NCI-H510A (cell line): Measurements from ENCODE around the gene CSNK1G1.

ENCODE experiments used
- DNase-seq: peaks from one replicate; lab custom pipeline; 2025; lab: John Stamatoyannopoulos, UW

Gene CSNK1G1

DNA sequence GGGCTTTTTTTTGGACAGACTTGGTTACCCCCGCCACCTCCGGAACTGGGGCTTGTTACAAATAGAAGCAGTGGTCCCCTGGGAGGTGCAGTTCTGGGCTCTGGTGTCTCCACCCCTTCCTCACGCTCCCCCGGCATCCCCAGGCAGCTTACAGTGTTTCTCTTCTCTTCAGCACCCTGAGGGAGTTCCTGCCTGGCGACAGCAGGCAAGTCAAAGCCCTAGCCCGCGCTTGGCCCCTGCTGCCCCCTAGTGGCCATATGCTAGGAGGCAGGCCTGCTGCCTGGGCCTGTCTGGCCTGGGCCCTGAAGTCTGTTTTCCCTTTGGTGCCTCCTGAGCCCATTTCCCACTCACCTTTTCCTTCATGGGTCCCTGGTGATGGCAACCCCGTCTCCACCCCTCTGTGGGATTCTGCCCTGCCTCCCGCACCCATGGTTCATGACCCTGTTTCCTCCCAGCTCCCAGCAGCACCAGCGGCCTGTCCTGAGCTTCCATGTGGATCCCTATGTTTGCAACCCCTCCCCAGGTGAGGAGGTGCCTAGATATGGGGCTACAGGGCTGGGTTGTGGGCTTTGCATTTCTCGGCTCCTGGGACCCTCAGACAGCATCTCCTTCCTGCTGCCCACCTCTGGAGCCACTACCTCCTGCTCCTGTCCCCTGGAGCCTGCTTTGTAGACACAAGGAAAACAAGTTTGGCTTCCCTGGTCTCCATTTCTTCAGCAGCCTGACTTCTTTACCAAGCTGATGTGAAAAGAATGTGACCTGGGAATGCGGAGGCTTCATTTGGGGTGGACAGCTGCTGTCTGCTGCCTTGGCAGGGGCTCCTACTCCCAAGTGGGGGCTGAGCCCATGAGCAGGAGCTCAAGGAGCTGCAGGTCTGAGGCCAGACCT is 202.2 kb downstream of the CSNK1G1 start:
- peak; percentile 20 for DNase-seq

DNA sequence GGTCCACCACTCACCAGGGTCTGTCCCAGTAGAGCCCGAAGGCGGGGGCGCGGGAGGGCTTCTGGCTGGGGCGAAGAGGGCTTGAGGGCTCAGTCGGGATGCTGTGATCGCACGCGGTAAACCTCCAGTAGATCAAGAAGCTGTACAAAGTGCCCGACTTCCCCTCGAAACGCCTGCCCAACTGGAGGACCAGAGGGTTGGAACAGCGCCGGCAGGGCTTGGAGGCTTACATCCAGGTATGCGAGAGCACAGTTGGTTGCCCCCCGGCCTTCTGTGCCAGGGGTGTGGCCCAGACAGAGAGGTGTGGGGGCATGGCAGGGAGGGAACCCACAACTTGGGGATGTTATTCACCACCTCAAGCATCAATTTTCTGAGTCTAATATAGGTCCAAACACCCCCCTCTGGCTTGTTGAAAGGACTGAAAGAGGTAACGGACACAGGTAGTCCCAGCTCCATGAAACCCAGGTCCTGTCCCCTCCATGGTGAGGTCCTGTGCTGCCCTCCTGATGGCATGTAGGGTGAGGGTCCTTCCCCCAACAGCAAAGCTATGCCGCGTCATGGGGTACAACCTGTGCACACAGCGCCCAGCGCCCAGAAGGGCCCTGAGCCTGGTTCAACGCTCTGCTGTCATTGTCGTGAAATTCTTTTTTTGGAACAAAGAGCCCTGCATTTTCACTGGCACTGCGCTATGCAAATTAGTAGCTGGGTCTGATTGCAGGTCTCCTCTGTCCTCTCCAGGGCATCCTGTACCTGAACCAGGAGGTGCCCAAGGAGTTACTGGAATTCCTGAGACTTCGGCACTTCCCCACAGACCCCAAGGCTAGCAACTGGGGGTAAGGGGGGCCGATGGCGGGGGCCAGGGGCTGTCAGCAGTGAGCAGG is 203.2 kb downstream of the CSNK1G1 start:
- no peak for DNase-seq

GRCh38 chr15:64151727-64152506 is 204.1 kb downstream of the CSNK1G1 start, which contains the start of gene SNX22:
TSS of gene SNX22 (plus strand) at chr15:64151731. CDS start at chr15:64151776, 45 bp downstream.
- peak; percentile 20 for DNase-seq

- DNase-seq = no peak
Observed at GRCh38 chr15:64149893-64150578, 205.9 kb downstream of the CSNK1G1 start.

GRCh38 chr15:64149424-64149823 is 206.5 kb downstream of the CSNK1G1 start:
- DNase-seq = no peak

GRCh38 chr15:64148581-64148980 is 207.4 kb downstream of the CSNK1G1 start:
- no peak for DNase-seq

DNA sequence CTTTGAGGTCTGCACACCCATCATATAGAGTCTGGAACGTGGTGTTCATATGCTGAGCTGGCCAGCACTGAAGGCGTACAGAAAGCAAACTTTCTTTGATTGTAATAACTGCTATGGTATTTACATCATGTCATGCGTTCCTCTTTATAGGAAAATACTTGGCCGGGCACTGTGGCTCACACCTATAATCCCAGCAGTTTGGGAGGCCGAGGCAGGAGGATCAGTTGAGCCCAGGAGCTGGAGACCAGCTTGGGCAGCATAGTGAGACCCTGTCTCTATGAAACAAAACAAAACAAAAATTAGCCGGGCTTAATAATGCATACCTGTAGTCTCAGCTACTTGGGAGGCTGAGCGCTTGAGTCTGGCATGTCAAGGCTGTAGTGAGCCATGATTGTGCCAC is 207.8 kb downstream of the CSNK1G1 start:
- DNase-seq = no peak

DNA sequence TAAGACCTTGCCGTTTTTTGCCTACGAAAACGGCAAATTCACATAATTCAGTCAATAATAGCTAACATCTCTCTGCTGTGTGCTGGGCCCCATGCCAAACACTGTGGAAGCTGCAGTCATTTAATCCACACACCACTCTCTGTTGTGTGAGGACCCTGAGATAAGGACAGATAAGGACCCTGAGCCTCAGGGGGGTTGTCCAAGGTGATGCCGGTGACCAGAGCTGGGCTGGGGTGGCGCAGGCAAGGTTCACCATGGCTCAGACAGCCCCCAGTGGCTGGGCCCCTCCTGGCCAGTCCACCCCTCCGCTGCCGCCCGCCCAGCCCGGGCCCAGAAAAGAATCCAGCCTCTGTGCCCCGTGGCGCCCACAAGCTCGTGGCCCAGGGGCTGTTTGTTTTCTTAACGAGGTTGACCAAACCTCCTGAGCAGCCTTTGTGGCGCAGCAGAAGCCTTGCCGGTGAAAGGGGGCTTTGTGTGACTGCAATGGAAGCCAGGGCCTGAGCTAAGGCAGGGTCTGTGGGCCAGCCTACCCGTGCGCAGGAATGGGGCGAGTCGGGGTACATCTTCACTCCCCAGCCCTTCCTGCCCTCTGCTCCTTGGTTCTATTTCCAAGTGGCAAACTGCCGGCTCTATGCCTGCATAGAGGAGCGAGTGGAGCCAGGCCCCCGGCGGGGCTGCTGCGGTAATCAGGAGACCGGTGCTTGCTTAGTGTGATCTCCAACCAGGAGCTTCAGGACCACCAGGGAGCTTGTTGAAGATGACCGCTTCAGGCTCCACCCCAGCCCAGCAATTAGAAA is 208.9 kb downstream of the CSNK1G1 start:
- DNase-seq = no peak

DNA sequence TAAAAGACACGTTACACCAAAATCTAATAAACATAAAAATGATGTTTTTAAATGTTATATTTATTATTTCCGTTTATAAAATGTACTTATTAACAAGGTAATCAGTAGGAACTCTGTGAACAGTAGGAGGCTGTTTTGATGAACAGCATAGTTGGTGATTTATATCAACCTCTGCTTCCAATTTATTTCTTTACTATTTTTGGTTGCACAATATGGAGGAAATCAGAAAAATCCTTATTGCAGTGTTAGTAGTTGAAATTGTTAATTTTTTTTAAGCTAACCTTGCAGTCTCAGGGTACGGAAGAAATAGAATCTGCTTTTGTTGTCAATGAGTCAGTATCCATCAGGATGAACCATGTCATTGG is 209.5 kb downstream of the CSNK1G1 start:
- no peak for DNase-seq

- no peak for DNase-seq
Observed at GRCh38 chr15:64146041-64146440, 209.9 kb downstream of the CSNK1G1 start.

DNA sequence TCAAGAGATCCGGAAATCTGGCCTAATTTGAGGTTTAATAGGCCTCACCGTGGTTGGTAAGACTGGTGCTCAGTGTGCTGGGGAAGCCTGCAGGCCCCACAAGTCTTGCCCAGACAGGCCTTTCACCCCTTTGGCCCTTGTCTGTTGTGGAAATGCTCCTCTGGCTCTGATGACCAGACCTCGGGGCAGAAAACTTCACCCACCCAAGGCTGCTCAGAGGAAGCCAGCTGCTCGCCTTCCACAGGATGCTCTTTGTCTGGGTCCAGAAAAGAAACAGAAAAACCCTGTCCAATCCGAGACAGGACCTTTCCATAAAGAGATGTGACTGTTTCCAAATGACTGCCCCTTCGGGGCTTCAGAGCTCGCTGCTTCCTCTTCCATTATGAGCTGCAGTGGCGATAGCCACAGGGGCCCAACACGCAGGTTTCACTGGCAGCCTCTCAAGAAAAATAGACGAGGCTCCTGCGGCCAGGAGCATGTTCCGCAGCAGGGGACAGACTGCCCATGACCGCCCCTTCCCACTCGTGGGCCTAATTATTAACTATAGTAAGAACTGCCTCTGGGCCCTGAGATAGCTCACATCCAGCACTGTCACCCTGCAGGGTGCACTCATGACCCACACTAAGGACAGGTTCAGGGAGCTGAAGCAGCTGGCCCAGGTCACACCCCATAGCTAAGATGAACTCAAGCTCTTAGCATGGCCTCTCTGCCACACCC is 211.2 kb downstream of the CSNK1G1 start:
- DNase-seq = no peak

DNA sequence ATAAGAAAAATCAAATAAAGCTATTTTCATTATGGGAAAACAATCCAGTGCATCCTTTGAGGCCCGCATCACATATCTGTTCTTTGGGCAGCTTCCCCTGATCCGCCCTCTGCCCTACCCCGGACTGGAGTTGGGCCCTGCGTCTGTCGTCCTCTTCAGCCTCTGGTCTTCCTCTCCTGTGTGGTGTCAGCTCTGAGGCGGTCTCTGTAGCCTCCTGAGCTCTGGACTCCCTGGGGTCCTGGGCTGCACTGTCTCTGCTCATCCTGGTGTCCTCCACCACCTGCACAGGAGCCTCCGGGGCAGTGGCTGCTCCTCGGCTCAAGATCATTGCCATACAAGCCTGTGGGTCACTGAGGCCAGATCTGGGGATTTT is 211.8 kb downstream of the CSNK1G1 start:
- DNase-seq = no peak

DNA sequence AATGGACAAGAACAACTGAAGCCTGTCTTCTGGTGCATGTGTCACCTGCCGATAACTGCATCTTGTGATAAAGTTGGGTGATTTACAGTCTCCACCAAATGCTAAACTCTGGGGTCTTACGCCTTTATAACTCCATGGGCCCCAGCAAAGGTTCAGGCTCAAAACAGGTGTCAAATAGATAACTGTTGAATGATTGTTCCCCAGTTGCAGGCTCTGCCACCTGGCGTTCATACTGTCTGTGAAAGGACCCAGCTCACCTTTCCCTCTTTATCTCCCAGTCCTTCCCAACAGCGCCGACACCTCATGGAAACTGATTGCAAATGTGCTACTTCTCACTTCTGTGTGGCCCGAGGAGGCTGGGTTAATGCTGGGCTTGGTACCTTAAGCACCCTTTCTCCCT is 212.7 kb downstream of the CSNK1G1 start:
- no peak for DNase-seq

DNA sequence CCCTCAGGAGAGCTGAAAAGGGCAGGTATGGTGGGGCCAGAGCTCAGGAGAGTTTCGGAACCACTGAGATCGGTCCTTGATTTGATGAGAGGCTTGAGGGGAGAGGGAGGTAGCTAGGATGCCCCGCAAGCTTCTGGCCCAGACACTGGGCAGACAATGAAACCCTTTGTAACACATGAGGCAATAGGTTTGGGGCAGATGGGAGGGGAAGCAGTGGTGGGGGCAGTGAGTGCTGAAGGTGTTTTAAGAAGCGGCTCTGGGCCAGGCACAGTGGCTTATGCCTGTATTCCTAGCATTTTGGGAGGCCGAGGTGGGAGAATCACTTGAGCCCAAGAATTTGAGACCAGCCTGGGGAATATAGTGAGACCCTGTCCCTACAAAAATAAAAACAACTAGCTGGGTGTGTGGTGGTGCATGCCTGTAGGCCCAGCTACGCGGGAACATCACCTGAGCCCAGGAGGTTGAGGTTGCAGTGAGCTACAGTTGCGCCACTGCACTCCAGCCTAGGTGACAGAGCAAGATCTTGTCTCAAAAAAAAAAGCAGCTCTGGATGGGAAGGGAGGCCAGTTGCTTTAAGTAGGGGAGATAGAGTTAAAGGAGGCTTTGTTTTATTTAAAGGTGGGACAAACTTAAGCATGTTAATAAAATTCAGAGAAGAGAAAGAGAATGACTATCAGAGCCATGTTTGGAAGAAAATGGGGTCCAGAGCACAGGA is 214.0 kb downstream of the CSNK1G1 start:
- DNase-seq = no peak

DNA sequence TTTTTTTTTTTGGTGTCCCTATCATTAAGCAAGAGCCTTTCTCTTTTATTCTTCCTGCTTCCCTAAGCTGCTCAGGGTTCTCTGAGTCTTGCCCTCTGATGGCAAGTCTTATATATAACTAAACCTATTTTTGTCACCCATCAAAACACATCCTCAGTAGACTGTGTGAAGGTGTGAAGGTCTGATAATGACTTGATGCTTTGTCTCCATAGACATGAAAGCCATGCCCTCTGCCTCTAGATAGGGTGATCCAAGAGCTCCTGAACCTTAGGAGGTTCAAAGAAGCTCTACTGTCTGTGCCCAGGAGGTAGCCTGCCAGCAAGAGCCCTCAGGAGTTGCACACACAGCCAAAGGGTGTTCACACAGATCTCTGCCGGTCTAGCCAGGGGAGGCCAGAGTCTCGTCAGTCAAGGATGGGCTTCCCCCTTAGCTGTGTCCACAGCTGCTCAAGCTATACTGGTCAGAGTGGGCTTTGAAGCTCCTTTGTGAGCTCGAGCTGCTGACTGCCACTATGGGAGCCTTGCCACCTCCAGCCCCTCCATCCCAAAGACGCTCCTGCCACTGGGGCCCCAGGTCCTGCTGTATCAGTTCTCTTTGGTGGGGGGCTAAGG is 217.5 kb downstream of the CSNK1G1 start:
- DNase-seq = no peak

DNA sequence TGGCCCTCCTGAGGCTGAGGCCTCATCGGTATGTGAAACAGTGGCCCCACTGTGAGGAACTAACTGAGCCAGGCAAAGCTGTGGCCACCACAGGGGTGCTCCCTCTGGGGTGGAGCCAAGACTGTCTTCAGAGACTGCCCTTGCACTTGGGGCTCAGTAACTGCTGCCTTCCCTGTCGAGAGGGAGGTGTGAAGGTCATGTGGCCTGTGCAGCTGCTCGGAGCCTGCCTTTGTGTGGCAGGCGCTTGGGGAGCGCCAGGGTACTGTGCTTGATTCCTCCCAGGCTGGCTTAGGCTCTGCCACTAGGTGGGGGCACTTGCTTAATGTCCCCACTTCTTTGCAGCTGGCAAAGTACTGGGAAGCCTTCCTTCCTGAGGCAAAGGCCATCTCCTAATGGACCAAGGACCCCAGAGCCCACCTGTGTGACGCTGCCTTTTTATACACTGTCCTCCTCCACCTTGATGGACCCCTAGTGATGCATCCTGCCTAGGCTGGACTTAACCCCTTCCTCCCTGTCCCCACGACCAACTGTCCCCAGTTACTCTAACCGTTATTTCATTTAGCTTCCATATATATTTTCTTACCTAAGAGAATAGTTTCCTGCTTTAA is 218.6 kb downstream of the CSNK1G1 start:
- DNase-seq = no peak

DNA sequence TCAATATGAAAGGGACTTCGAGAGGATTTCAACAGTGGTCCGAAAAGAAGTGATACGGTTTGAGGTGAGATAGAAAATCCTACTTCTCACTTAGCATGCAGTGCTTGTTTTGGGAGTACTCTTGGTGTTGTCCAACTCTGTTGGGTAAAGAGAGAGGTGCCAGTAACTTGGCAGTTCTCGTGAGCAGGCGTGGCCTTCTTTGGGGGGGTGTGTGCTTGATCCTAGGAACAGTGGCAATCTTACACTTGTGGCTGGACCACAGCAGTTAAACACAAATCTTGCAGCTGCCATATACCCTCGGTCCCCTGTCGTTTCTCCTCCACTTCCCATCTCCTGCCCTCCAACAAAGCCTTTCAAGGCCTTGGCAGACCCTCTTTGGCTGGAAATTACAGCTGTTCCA is 219.6 kb downstream of the CSNK1G1 start:
- DNase-seq = no peak

DNA sequence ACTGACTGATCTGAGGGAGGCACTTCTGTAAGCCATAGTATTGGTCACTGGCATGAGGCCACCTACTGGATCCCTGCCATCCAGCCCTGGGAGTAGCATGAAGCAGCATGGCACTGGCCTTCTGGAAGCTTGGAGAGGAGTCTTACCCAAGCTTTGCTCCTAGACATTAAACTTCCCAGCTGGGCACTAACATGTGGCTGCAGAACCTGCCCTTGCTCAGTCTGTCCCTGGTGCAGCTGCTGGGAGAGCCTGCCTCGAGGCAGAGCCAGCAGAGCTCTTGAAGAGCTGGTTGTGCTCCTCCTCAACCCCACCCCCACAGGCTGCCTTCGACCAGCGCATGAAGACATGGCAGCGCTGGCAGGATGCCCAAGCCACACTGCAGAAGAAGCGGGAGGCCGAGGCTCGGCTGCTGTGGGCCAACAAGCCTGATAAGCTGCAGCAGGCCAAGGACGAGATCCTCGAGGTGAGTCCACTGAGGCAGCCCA is 221.6 kb downstream of the CSNK1G1 start:
- peak; percentile 4 for DNase-seq
